Omental fat pad (tissue), 4 donors: ENCODE results near the gene SPATA46. TPM values are rescaled to one million over a fixed set of nuclear protein-coding genes. Genes with fewer than 3 reads are reported as not detected.
"Not testable (repeated sequence)": the region's sequence is repeated elsewhere in the genome, so short reads cannot be mapped to it uniquely, and the experiment has no call there.

Experiments used
- ATAC-seq: fragments of 150-250 bp; one replicate; pipeline ENCODE4 v1.9.1; 2016; ENCODE audit warnings: mild to moderate bottlenecking, moderate library complexity; ENCODE audit not compliant: low FRiP score
- DNase-seq: peaks from one replicate; pipeline ENCODE4 v3.0.0-alpha.2; 2019; ENCODE audit warnings: low spot score
- total RNA-seq, 4 donors: library from RNA; depleted of rRNA; stranded (reverse); fragments of >200 nt; gene quantifications; one replicate each; pipeline ENCODE4 v1.1.0, GENCODE V29; 2016
- TF ChIP-seq, protein P1 (sequence below), 3 donors: fragments of 450-650 bp; IDR thresholded peaks; one replicate each; pipeline ENCODE4 v1.5.1; 2016 to 2017; ENCODE audit warnings: antibody characterized with exemption in 3 of 3, mild to moderate bottlenecking in 3 of 3, moderate library complexity in 2 of 3

Gene SPATA46, protein sequence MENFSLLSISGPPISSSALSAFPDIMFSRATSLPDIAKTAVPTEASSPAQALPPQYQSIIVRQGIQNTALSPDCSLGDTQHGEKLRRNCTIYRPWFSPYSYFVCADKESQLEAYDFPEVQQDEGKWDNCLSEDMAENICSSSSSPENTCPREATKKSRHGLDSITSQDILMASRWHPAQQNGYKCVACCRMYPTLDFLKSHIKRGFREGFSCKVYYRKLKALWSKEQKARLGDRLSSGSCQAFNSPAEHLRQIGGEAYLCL
- not detected for total RNA-seq

DNA sequence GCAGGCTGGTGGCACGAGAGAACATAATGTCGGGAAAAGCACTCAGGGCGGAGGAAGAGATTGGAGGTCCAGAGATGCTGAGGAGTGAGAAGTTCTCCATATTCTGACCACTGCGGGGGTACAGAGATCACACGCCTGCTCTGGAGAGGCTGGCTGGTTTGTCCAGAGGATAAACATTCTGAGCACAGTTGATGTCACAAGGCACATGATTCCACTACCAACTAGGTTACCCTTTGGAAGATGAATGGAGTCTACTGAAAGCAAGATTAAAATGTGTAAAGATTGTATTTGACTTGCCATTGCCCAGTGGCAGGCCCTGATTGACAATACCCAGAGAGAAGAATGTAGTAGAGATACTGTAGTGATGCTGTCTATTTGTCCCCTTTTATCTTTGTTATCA, at the start of gene SPATA46:
Gene SPATA46, minus strand, starts transcription at position 164 of the 400 bp plus-strand sequence. Its CDS starts 64 bp downstream, at position 100.
- ATAC-seq (no peak), DNase-seq (no peak)
- TF ChIP-seq, protein P1, sequence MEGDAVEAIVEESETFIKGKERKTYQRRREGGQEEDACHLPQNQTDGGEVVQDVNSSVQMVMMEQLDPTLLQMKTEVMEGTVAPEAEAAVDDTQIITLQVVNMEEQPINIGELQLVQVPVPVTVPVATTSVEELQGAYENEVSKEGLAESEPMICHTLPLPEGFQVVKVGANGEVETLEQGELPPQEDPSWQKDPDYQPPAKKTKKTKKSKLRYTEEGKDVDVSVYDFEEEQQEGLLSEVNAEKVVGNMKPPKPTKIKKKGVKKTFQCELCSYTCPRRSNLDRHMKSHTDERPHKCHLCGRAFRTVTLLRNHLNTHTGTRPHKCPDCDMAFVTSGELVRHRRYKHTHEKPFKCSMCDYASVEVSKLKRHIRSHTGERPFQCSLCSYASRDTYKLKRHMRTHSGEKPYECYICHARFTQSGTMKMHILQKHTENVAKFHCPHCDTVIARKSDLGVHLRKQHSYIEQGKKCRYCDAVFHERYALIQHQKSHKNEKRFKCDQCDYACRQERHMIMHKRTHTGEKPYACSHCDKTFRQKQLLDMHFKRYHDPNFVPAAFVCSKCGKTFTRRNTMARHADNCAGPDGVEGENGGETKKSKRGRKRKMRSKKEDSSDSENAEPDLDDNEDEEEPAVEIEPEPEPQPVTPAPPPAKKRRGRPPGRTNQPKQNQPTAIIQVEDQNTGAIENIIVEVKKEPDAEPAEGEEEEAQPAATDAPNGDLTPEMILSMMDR (IDR thresholded peaks at IDR 0.05) = no peak

DNA sequence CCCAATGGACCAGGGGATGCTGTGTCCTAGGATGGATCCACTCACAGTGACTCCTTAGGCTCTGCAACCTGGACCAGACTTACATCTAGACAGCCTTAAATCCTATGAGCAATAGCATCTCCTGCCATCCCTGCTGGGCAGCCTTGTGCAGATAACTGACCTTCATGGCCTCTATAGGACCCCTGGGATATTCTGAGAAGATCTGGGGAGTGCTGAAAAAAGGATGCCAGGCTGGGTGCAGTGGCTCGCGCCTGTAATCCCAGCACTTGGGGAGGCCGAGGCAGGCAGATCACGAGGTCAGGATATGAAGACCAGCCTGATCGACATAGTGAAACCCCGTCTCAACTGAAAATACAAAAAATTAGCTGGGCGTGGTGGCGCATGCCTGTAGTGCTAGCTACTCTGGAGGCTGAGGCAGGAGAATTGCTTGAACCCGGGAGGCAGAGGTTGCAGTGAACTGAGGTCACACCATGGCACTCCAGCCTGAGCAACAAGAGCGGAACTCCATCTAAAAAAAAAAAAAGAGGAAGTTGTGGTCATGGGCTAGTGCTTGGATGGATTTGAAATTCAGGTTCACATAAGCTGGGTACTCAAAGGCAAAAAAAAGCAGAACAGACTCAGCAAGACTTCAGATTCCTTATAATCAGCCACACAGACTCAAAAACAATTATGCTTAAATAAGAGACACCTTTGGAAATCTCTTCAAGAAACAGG, 46.2 kb upstream of the SPATA46 start:
- no peak for ATAC-seq
- no peak for DNase-seq
- TF ChIP-seq, protein P1 (IDR thresholded peaks at IDR 0.05) = no peak

DNA sequence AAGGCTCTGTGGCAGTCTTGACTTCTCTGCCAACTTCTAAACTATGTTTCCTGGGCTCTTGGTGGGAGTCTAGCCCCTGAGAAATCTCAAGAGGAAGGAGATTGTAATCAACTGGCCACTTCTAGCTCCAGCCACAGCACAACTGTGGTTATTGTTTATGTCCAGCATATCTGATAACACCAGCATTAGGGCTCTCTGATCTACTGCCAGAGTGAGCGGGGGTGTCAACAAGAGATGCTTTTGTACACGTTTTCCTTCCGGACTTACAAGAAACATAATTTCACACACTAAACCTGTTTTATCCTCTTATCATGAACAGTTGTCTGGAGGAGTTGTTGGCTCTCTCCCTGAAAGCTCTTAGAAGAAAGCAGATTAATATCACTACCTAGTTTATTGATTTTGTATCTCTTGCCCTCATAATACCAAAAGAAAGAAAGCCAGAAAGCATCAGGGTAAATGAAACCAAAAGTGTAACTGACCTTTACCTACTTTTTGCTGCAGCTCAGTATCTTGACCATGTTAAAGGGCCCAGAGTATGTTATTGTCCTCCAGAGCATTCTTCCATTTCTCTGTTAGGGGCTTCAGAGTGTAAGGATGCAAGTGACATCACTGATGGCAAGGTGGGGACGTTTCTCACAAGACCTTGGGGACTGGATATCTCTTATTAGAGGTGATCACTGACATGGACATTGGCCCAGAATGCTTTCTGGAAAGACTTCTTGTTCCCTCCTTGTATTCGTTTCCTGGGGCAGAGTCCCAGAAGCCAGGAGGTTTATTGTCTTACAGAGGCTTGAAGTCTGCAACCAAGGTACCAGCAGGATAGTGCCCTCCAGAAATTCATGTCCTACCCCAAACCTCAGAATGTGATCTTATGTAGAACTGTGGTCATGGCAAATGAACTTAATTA, 44.9 kb upstream of the SPATA46 start:
- ATAC-seq (no peak), DNase-seq (no peak)
- TF ChIP-seq, protein P1 (IDR thresholded peaks at IDR 0.05) = no peak

DNA sequence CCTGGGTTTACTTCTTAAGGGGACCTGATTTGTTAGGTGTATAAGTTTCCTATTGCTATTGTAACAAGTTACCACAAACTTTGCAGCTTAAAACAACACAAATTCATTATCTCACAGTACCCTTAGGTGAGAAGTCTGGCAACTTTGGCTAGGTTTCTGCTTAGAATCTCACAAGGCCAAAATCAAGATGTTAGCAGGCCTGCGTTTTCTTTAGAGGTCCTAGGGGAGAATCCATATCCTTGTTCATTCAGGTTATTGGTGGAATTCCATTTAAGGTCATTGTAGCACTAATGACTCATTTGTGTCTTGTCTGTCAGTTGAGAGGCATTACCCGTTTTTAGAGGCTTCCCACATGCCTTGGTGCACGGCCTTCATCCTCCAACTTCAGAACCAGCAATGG, 43.5 kb upstream of the SPATA46 start:
- no peak for ATAC-seq
- DNase-seq = no peak
- TF ChIP-seq, protein P1 (IDR thresholded peaks at IDR 0.05) = no peak

DNA sequence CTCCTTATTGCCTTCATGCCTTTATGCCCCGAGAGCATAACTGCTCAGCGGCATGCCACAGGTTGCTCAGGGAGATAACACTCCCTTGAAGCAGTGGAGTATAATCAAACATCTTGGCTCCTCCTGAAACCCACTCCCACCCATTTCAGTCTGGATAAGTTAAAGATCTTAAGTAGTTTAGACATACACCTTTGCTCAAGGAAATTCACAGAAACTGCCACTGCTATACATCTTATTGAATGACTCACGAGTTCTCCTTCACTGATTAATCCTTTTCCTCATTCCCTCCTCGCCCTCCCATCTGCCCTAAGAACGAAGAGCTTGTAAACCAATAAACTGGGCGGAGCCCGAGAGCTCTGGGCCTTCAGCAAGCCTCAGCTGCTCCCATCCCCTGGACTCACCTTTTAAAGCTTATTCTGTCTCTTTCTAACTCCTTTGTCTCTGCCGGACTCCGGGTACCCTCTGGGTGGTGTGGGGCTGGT, 42.8 kb upstream of the SPATA46 start:
- ATAC-seq, DNase-seq: not testable (repeated sequence)

DNA sequence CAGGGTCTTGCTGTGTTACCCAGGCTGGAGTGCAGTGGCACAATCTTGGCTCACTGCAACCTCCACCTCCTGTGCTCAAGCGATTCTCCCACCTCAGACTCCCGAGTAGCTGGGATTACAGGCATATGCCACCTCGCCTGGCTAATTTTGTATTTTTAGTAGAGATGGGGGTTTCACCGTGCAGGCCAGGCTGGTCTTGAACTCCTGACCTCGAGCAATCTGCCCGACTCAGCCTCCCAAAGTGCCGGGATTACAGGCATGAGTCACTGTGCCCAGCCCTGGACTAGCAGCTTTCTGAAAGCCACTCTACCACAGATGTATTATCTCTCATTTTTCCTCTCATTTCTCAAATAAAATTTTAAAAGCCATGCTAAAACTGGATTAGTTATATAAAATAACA, 41.9 kb upstream of the SPATA46 start:
- not testable (repeated sequence) for DNase-seq, ATAC-seq

DNA sequence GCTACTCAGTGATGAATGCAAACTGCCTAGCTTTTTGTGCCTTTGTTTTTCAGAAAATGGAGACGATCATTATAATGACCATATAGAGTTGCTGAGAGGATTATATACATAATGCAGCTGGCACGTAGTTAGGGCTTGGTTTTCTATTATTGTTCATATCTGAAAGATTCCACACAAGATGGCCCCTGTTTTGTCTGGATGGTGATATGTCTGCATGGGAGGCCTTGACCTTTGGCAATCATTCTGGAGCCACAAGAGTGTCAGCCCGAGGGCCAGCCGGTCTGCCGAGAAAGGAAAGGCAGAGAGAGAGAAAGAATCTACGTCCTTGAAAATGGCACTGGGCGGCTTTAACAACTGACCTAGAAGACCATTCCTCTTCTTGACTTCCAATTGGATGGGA, 41.0 kb upstream of the SPATA46 start:
- TF ChIP-seq, protein P1 (IDR thresholded peaks at IDR 0.05) = no peak
- DNase-seq = no peak
- ATAC-seq = no peak
